NCI-H2029 (cell line): Measurements from ENCODE around the gene RESF1.

Experiments
- DNase-seq: peaks from one replicate; lab custom pipeline; 2025; lab: John Stamatoyannopoulos, UW

The RESF1 gene

DNA sequence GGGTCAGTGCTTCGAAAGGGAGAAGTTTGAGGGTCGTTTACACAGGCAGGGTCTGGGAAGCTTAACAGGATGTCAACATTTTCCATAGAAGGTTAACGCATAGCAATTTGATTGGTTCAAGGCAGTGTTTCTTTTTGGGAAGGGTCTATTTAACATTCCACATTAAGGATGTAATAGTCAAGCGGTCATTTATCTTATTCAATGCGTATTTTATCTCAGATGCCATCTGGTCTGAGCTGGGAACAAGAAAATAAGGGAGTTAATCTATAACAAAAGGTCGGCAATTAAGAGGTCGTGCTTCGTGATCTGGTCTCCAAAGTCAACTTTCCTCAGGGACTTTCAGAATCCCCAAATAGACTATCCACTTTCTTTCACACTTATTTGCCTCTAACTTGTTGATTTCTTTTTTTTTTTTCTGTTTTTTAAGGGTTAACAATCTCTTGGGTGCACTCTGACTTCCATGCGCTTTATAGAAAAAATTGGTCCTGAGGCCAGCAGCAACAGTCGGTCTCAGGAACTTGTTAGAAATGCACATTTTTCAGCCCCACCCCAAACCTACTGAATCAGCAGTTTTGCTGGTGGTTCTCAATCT lies 550 bp upstream of the RESF1 start:
- DNase-seq, result no peak

DNA sequence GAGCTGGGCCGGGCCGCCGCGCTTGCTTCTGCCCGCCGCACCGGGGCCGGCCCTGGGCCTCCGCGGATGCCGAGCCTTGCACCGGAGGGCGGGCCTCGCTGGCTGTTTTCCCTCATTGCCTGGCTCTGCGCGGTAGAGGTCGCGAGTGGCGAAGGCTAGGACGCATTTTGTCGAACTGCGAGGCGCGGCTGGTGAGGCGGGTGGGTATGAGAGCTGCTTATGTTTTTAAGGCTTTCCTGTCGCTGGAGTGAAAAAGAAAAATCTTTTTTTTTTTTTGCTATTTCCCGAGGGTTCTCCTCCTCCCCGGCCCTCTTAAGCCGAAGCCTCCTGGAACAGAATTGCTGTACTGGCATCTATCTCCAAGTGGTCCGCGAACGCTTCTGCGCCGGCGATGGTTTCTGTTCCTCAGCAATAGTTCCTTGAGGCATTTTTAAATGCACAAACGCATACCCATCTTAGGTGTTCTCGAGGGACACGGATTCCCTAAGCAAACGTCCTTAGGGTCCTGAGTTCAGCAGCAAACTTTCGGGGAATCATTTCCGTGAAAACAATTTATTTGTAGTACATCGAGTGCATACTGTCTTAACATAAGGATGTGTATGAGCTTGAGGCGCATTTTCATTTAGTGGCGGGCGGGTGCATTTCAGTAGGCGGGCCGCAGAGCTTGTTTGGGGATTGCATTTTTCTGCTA lies 631 bp downstream of the RESF1 start:
- peak; percentile 59 for DNase-seq

DNA sequence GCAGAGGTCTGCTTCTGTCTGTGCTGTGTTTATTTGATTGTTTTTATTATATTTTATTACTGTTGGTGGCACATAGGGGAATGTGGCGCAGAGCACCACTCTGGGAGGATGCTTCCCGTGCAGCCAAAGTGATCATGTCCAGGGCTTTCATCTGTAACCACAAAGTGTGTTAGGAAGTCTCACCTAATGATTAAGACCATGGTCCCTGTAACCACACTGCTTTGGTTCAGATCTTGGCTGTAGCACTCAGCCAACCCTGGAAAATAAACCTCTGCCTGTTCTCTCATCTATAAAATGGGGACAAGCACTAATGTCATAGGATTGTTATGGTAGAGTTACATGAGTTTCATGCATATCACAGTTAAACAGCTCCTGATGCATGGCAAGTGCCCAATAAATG lies 1.9 kb downstream of the RESF1 start:
- no peak for DNase-seq

DNA sequence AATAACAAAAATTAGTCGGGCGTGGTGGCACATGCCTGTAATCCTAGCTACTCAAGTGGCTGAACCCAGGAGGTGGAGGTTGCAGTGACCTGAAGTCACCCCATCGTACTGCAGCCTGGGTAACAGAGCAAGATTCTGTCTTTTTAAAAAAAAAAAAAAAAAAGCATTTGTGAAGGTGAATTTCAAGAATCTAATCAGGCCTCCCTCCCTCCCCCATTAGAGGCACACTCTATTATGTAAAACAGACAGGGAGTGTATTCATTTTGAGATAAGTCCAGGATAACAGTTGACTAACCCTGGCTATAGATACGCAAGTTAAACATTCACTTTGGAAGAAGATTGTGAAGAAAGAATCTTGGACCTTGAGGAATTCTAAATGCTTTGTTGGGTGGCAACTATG lies 2.9 kb downstream of the RESF1 start:
- no peak for DNase-seq

DNA sequence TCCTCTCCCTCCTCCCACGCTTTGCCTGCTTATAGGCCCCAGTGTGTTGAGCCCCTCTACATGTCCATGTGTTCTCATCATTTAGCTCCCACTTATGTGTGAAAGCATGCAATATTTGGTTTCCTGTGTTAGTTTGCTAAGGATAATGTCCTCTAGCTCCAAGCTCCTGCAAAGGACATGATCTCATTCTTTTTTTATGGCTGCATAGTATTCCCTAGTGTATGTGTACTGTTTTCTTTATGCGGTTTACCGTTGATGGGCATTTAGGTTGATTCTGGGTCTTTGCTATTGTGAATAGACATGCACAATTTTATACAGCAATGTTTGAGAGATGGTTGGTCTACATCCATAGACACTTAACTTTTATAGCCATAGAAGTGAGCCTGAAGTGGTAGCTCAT lies 5.1 kb downstream of the RESF1 start:
- DNase-seq, result no peak

DNA sequence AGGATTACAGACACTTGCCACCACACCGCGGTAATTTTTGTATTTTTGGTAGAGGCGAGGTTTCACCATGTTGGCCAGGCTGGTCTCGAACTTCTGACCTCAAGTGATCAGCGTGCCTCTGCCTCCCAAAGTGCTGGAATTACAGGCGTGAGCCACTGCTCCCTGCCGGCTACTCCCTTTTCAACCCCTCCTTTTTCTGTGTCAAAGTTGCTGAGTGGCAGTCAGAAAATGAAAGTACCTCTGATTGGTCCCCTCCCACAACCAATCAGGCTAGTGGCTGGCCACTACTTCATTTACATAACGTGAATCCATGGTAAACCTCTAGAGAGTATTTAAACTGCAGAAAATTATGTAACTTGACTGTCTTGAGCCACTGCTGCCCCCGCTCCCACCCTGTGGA lies 5.9 kb downstream of the RESF1 start:
- no peak for DNase-seq

DNA sequence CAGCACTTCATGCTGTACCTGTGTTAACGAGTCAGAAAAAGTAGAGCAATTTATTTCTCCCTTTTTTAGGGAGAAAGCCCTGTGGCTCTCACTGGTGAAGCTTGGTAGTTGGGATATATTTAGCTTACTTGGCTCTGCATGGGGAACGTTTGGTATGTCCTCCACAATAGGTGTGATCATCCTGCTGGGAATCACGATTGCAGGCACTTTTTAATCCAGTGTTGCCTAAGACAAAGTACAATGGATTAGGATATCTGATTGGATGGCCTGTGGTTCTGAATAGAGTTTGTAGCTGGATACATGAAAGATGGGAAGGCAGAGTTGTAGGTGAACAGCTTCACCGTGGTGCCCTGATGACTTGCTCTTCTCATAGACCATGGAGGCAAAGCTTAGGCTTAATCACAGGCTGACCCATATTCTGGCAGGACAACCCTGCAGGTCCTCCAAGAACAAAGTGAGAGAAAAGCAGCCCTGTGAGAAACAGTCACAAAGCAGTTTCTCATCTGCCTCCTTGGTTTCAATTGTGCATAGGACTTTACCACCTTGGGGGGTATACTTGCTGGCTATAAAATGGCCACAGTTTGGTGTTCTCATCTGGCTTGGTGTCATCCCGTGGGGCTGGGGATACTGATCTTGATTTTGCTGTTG lies 7.5 kb downstream of the RESF1 start:
- DNase-seq, result no peak

DNA sequence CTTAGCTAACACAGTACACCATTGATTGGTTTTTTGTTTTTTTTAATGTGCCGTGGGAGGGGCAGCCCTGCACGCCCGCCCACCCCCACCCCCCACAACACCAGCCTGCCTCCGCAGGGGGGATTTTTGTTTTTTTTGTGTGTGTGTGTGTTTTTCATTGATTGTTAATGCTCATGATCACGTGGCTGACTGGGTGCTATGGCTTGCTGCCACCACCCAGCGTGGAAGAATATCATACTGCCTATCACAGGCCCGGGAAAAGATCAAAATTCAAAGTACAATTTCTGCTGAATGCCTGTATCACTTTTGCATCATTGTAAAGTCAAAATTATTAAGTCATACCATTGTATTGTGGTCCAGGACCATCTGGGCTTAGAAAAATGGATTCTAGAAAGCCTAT lies 8.3 kb downstream of the RESF1 start:
- DNase-seq, result no peak

DNA sequence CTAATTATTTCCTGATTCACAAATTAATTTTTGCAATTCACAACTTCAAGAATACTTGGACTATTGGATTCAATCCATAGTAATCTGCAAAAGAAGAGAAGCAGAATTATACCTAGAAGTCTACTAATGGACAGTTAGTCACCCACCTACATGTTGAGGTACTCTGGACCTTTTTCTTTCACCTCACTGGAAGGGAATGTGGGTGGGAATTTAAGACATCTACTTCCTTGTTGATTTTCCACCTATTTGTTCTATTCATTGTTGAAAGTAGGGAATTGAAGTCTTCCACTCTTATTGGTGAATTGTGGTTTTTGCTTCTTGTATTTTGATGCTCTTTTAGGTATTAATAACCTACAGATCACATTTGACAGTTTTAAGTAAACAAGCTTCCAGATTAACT lies 11.0 kb downstream of the RESF1 start:
- DNase-seq, result no peak

DNA sequence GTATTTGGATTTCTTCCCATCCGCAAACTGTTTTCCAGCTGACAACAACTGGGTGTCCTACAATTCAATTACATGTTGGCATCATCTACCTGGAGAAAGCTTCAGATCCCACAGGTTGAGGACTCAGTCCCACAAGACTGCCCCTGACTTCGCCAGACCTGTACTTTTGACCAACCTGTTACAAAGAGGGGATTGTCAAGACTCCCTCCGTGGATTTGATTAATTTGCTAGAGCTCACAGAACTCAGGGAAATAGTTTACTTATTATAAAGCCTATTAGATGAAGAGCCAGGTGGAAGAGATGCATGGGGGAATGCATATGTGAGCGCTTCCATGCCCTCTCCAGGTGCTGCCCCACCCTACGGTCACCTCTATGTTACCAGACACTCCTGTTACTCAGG lies 14.6 kb downstream of the RESF1 start:
- DNase-seq, result no peak

DNA sequence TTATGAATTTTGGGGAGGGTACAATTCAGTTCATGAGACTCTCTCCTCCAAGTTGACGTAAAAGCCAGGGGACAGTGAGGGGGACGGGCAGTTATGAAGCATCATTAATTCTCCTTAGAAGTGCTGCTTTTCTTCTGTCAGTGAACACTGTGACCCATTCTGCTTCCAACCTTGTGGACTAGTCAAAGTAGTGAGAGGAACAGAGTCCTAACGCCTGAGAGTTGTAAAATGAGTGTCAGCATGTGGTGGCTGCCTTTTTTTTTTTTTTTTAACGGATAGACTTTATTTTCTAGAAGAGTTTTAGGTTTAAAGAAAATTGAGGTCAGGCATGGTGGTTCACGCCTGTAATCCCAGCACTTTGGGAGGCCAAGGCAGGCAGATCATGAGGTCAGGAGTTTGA lies 15.5 kb downstream of the RESF1 start:
- no peak for DNase-seq

DNA sequence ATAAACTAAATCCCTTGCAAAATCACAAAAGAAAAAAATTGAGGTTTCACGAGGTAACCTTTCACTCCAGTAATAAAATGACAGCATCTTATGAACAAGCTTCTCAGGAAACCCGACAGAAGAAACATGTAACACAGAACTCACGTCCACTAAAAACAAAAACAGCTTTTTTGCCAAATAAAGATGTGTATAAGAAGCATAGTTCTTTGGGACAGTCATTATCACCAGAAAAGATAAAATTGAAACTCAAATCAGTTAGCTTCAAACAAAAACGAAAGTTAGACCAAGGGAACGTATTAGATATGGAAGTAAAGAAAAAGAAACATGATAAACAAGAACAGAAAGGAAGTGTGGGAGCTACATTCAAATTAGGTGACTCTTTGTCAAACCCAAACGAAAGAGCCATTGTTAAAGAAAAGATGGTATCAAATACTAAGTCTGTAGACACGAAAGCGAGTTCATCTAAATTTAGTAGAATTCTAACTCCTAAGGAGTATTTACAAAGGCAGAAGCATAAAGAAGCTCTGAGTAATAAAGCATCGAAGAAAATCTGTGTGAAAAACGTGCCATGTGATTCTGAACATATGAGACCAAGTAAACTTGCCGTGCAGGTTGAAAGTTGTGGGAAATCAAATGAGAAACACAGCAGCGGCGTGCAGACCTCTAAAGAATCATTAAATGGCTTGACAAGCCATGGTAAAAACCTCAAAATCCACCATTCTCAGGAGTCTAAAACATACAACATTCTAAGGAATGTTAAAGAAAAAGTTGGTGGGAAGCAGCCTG lies 25.8 kb downstream of the RESF1 start:
- DNase-seq, result no peak

DNA sequence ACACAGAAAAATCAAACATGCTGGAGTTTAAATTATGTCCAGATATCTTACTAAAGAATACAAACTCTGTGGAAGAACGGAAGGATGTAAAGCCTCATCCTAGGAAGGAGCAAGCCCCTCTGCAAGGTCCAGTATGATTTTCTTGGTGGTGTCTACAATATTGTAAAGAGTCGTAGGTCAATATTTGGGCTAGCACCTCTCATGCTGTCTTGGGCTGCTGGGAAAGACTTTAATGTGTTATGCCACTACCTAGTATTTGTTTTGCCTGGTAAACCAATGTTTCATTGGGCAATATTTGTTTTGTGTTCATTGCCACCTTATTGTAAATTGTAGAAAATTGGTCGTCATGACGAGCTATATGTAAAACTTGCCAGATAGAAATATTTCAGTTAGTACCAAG lies 26.6 kb downstream of the RESF1 start:
- no peak for DNase-seq

DNA sequence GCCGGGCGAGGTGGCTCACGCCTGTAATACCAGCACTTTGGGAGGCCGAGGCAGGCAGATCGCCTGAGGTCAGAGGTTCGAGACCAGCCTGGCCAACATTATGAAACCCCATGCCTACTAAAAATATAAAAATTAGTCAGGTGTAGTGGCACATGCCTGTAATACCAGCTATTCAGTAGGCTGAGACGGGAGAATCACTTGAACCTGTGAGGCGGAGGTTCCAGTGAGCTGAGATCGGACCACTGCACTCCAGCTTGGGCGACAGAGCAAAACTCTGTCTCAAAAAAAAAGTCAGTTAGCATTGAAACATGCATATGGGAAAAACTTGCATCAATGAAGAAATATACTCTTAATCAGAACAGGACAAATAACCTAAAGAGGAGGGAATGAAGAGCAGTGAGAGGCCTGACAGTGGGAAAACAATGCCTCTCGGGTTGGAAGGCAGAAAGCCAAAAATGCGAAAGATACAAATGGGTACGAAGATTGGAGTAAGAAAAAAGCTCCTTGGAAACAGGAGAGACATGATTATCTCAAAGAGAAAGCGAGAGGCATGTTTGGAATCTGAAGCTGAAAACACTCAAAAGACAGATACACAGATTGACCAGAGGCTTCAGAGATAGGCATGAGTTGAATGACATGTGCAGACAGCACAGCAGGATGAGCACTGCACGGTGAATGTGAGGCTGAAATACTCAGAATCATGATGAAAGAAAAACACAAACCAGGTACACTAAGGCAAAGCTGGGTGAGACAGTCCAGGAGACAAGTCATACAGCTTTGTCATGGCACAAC lies 30.6 kb downstream of the RESF1 start:
- no peak for DNase-seq

DNA sequence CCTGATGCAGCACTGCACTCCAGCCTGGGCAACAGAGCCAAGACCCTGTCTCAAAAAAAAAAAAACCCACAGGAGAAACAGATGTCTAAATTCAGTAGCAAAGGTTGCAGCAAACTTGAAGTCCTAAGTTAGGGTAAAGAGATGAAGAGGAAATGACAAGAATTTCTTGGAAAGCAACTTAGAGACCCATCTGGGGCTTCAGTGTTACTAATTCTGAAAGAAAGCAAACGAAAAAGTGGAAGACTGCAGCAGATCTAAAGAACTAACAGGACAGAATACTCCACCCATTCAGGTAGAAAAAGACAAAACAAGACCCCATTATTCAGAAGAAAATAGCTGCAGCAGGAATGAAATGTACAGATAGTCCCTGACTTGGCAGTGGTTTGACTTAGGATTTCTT lies 31.9 kb downstream of the RESF1 start:
- no peak for DNase-seq

DNA sequence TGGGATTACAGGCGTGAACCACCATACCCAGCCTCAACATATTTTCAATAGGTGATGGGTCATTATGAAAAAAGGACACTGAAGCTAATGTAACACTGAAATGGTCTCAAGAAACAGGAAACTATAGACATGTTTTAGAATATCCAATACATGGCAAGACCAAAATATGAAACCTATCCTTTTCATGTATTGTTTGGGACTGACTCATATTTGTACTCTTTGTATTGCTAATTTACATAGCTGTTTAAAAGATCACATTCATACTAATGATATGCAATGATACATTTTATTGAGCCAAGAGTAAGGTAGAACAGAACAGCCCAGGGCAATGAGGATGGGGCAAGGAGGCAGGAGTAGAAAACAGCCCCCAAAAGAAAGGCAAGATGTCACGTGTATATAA lies 32.6 kb downstream of the RESF1 start:
- DNase-seq, result no peak

DNA sequence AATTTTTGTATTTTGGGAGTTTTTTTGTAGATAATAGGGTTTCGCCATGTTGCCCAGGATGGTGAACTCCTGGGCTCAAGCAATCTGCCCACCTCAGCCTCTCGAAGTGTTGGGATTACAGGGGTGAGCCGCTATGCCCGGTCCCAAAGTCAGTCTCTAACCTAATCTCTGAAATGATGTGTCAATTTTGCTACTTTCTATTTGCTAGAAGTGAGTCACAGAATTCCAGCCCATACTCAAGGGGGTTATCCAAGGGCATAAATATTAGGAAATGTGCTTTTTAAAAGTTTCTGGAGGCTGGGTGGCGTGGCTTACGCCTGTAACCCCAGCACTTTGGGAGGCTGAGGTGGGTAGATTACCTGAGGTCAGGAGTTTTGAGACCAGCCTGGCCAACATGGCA lies 40.5 kb downstream of the RESF1 start:
- DNase-seq, result no peak

DNA sequence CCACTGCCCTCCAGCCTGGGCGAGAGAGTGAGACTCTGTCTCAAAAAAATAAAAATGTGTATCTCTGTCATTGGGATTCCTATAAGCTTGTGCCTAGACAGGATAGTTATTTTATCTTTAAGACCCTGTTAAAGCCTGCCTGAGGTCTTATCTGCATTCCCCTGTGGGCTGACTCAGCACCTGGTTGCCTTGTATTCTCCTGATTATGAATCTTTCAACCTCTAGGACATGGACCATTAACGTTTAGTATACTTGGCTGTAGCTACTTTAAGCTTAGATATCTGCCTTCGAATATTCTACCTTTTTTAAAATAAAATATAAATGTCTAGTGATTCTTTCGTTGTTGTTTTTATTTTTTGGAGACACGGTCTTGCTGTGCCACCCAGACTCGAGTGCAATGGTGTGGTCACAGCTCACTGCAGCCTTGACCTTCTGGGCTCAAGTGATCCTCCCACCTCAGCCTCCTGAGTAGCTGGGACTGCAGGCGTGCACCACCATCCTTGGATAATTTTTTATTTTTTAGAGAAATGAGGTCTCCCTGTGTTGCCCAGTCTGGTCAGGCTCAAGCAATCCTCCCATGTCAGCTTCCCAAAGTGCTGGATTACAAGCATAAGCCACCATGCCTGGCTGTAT lies 41.3 kb downstream of the RESF1 start:
- DNase-seq, result no peak

DNA sequence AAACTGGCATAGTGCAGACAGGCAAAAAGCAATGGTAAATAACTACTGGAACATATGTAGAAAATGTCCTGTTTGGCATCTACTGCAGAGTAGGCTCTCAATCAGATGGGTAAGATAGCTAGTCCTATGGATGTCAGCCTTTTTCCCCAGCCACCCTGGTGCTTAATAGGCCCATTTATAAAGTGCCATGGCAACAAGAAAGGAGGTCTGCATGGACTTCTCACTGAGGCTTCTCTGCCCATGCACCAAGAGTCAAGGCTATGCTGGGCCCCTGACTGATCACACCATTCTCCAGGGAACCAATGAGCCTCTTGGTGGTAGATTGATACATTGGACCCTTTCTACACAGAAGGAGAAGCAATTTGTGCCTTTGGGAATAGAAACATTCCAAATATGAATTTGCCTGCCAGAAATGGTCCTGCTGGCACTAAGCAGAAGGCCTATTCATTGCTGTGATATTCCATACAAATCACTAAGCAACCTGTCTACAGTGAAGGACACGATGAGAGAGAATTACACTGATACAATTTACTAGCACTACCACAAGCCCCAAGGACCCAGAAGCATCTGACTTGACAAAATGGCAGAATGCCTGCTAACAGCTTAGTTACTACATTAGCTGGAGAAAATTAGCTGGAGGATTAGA lies 43.8 kb downstream of the RESF1 start:
- DNase-seq, result no peak

DNA sequence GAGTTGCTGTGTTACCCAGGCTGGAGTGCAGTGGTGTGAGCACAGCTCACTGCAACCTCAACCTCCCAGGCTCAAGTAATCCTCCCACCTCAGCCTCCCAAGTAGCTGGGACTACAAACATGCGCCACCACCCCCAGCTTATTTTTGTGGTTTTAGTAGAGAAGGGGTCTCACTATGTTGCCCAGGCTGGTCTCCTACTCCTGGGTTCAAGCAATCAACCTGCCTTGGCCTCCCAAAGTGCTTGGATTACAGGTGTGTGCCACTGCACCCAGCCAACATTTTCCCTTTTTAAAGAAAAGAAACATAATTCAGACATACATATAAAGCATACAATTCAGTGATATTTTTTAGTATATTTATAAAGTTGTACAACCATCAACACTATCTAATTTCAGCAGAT lies 44.4 kb downstream of the RESF1 start:
- DNase-seq, result no peak

DNA sequence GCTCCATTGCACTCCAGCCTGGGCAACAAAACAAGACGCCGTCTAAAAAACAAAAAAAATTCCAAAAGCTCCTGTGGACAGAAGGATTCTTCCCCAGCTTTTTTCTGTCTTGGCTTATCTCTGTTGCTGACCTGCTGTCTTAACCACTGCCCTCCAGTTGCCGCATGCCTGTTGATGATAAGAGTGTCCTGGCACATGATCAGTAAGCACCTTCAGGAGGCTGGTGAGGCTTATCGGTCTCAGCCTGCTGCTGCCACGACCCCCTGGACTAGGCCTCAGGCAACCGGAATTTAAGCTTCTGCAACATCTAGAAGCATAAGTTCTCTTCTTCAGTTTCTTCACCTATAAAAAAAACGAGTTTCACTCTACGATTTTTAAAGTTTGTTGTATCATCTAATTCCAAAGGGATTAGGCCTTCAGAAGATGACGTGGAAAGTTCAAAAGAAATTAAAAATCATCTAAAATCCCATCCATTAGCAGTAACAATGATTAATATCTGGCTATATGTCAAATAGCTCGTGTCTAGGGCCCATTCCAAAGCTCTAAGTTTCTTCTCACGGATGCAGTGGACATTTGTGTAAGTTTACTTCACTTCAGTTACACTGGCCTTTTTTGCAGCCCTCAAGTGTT lies 46.4 kb downstream of the RESF1 start:
- DNase-seq, result no peak
